HEK293 (cell line): Measurements from ENCODE around the gene C19orf44.

ENCODE experiments used
- CTCF ChIP-seq: fragments of 450-650 bp; formaldehyde crosslinking; IDR thresholded peaks from 2 replicates; pipeline ENCODE4 v1.5.1; 2016; ENCODE audit warnings: missing biosample characterization, missing genetic modification characterization
- ZNF704 ChIP-seq: fragments of 450-650 bp; formaldehyde crosslinking; IDR thresholded peaks from 2 replicates; pipeline ENCODE4 v1.5.1; 2016; ENCODE audit warnings: missing biosample characterization, missing genetic modification characterization
- ZSCAN16 ChIP-seq: fragments of 450-650 bp; formaldehyde crosslinking; IDR thresholded peaks from 2 replicates; pipeline ENCODE4 v1.5.1; 2016; ENCODE audit warnings: missing biosample characterization, missing genetic modification characterization

- TF ChIP-seq ZNF704 (no peak), CTCF (tag by site-specific recombination) (no peak), ZSCAN16 (tag by site-specific recombination) (no peak)
These were observed 20.2 kb downstream of the C19orf44 start for GRCh38 chr19:16516381-16516780.
